B cell (primary cell): ENCODE measurements around the gene CDC42EP2. TPM values are rescaled to one million over a fixed set of nuclear protein-coding genes. Genes with fewer than 3 reads are reported as not detected.
"Not testable (repeated sequence)": the region's sequence is repeated elsewhere in the genome, so short reads cannot be mapped to it uniquely, and the experiment has no call there.

Experiments used
- ATAC-seq: fragments of 200-7000 bp; cut with Tn5 transposase; one replicate; pipeline ENCODE4 v1.10.0; 2021; ENCODE audit warnings: low read depth, mild to moderate bottlenecking, moderate number of reproducible peaks, moderate library complexity
- CTCF ChIA-PET: fragments of 350-600 bp; sonication (Branson Sonifier 250); formaldehyde crosslinking; loops from one replicate; lab custom pipeline; 2021; ENCODE audit warnings: antibody characterized with exemption, inconsistent platforms; lab: Charles Lee
- POLR2A ChIA-PET: fragments of 350-600 bp; sonication (Branson Sonifier 250); formaldehyde crosslinking; loops from one replicate; lab custom pipeline; 2021; ENCODE audit warnings: antibody characterized with exemption; lab: Charles Lee
- DNase-seq: peaks from one replicate; pipeline ENCODE4 v3.0.0; 2013
- H2AFZ ChIP-seq: 2 replicates; pipeline ENCODE4 v1.6.1; 2012; ENCODE audit warnings: mild to moderate bottlenecking, low read depth, low read length; ENCODE audit not compliant: insufficient read depth, poor library complexity, severe bottlenecking
- H3K27ac ChIP-seq, 2 donors: 1 replicate in 1 of 2; 2 replicates in 1 of 2; pipeline ENCODE4 v1.5.1; 2012 to 2013; ENCODE audit warnings: low read length in 2 of 2, mild to moderate bottlenecking in 2 of 2, moderate library complexity in 1 of 2
- H3K27me3 ChIP-seq, 4 experiments: fragments of 200-600 bp in 1 of 4; sonication (generic) in 1 of 4; replicated peaks in 1 of 4; 1 replicate in 2 of 4; 2 replicates in 2 of 4; pipeline versions ENCODE4 v1.6.1 to v1.7.0; 2013 to 2016; ENCODE audit warnings: low read length in 3 of 4, mild to moderate bottlenecking in 2 of 4, mixed read lengths in 1 of 4, moderate library complexity in 1 of 4; ENCODE audit not compliant: insufficient read depth in 4 of 4, control insufficient read depth in 3 of 4; ENCODE audit errors: control extremely low read depth in 1 of 4
- H3K36me3 ChIP-seq, 2 experiments: replicated peaks in 1 of 2; 1 replicate in 1 of 2; 2 replicates in 1 of 2; pipeline versions ENCODE4 v1.6.1 to v1.7.1; 2013; ENCODE audit warnings: low read length in 1 of 2; ENCODE audit not compliant: insufficient read depth in 2 of 2, control insufficient read depth in 1 of 2; ENCODE audit errors: control extremely low read depth in 1 of 2, extremely low read depth in 1 of 2
- H3K4me1 ChIP-seq, 2 donors: fragments of 200-600 bp in 1 of 2; sonication (generic) in 1 of 2; 1 replicate in 1 of 2; 2 replicates in 1 of 2; pipeline versions ENCODE4 v1.5.1 to v1.6.1; 2013 to 2017; ENCODE audit warnings: low read length in 2 of 2; ENCODE audit not compliant: control insufficient read depth in 2 of 2, insufficient read depth in 2 of 2
- H3K4me2 ChIP-seq: replicated peaks from 2 replicates; pipeline ENCODE3; 2012; ENCODE audit warnings: mild to moderate bottlenecking, low read depth, low read length; ENCODE audit not compliant: poor library complexity, severe bottlenecking
- H3K4me3 ChIP-seq, 5 experiments: fragments of 200-600 bp in 1 of 5; sonication (generic) in 1 of 5; 1 replicate in 3 of 5; 2 replicates in 2 of 5; pipeline versions ENCODE4 v1.5.1 to v1.7.0; 2011 to 2016; ENCODE audit warnings: low read length in 4 of 5, mild to moderate bottlenecking in 4 of 5, low read depth in 2 of 5, control low read depth in 1 of 5, moderate library complexity in 1 of 5; ENCODE audit not compliant: insufficient read depth in 1 of 5; ENCODE audit errors: control extremely low read depth in 1 of 5, extremely low read depth in 1 of 5
- H3K79me2 ChIP-seq: fragments of 200-600 bp; sonication (generic); one replicate; pipeline ENCODE4 v1.6.0; 2016; ENCODE audit warnings: low read length; ENCODE audit not compliant: control insufficient read depth, insufficient read depth
- H3K9ac ChIP-seq: fragments of 200-600 bp; sonication (generic); 2 replicates; pipeline ENCODE4 v1.6.1; 2017; ENCODE audit warnings: mild to moderate bottlenecking, low read length, moderate library complexity
- H3K9me3 ChIP-seq, 3 donors: one replicate each; pipeline versions ENCODE4 v1.6.1 to v1.7.1; 2013; ENCODE audit warnings: low read length in 2 of 3; ENCODE audit not compliant: control insufficient read depth in 2 of 3, insufficient read depth in 1 of 3; ENCODE audit errors: control extremely low read depth in 1 of 3
- H4K20me1 ChIP-seq: 2 replicates; pipeline ENCODE4 v1.6.0; 2012; ENCODE audit warnings: mild to moderate bottlenecking, low read length; ENCODE audit not compliant: insufficient read depth, control insufficient read depth, poor library complexity, severe bottlenecking
- H3K27ac Mint-ChIP-seq: one replicate; pipeline ENCODE4 v1.8.0; 2021; ENCODE audit warnings: mixed read lengths
- H3K27me3 Mint-ChIP-seq: one replicate; pipeline ENCODE4 v1.8.0; 2021; ENCODE audit warnings: mixed read lengths
- H3K4me1 Mint-ChIP-seq: one replicate; pipeline ENCODE4 v1.8.0; 2021; ENCODE audit warnings: mixed read lengths
- H3K4me3 Mint-ChIP-seq: one replicate; pipeline ENCODE4 v1.8.0; 2021; ENCODE audit warnings: mixed read lengths
- H3K9me3 Mint-ChIP-seq: one replicate; pipeline ENCODE4 v1.8.0; 2022; ENCODE audit warnings: mixed read lengths; ENCODE audit not compliant: insufficient read depth
- CTCF ChIP-seq: fragments of 200-600 bp; IDR thresholded peaks from one replicate; pipeline ENCODE4 v1.8.0; 2022; ENCODE audit warnings: antibody characterized with exemption, mild to moderate bottlenecking
- EZH2 ChIP-seq: IDR thresholded peaks from 2 replicates; pipeline ENCODE4 v1.6.1; 2012; ENCODE audit warnings: borderline replicate concordance, low read depth, mild to moderate bottlenecking, moderate library complexity, low read length; ENCODE audit not compliant: insufficient read depth, poor library complexity, severe bottlenecking
- WGBS: methylation state at CpG from one replicate; pipeline ENCODE4 v1.1.5; 2013; ENCODE audit warnings: missing lambda C conversion rate; ENCODE audit not compliant: insufficient coverage; 5-methylcytosine and 5-hydroxymethylcytosine counted together
- intact Hi-C: fragments of 100-400 bp; cut with micrococcal nuclease; formaldehyde crosslinking; loops from one replicate; pipeline ENCODE4 v1.10.0; 2022
- polyA plus RNA-seq: library from polyadenylated mRNA; depleted of rRNA; stranded (reverse); fragments of >200 nt; gene quantifications from 2 replicates; pipeline ENCODE4 v1.2.3, GENCODE V29; 2012
- total RNA-seq, 2 donors: library from RNA; stranded (reverse); fragments of 120-200 nt in 1 of 2; gene quantifications; 1 replicate in 1 of 2; 2 replicates in 1 of 2; pipeline versions ENCODE4 v1.2.3 to v1.2.4, GENCODE V29; 2013 to 2022

The CDC42EP2 gene
- total and polyA plus RNA-seq, 2 donors (not counting 1 experiment from before 2014, with no cell fraction given) = 0.69 to 1.1 TPM

GRCh38 chr11:65332591-65332990 lies 17.9 kb downstream of the CDC42EP2 start:
- H3K27me3 ChIP-seq, H3K4me3 Mint-ChIP-seq, DNase-seq, H3K9ac ChIP-seq, H3K4me3 ChIP-seq, H3K4me2 ChIP-seq, H3K27me3 Mint-ChIP-seq, ATAC-seq, H3K27ac Mint-ChIP-seq, H3K36me3 ChIP-seq, H3K27ac ChIP-seq, H3K9me3 Mint-ChIP-seq, H3K9me3 ChIP-seq, H2AFZ ChIP-seq: not testable (repeated sequence)
- peaks cover 30 to 35% of the 10 kb centered on the region in 2 donors for H3K4me1 ChIP-seq
- 99% methylated on average over 6 of the region's 9 CpGs for WGBS
- H3K4me1 Mint-ChIP-seq = peaks cover 31% of the 10 kb centered on the region
- POLR2A ChIA-PET = interaction anchor here (0.6 to 2.0 kb wide), 9 partner anchors 17 to 891 kb away, joined by 3 to 13 read pairs (median 5); partner anchors contain the start of gene CDC42EP2
- CTCF ChIA-PET = interaction anchor here (0.6 to 12.0 kb wide), 17 partner anchors 12 to 527 kb away, joined by 3 to 214 read pairs (median 5); partner anchors contain the start of genes CDC42EP2, MUS81 and TIGD3
- peaks cover 38% of the 10 kb centered on the region for H3K79me2 ChIP-seq
- intact Hi-C loops = loop anchor here (5.0 kb wide), 1 partner anchor 70 kb away; the partner anchor contains the start of gene POLA2
- peaks cover 30% of the 10 kb centered on the region for H4K20me1 ChIP-seq

- H3K4me1 Mint-ChIP-seq = peaks cover 38% of the 10 kb centered on the region
- Histone ChIP-seq H3K79me2 (peaks cover 60% of the 10 kb centered on the region), H4K20me1 (peaks cover 48% of the 10 kb centered on the region), H3K9ac (peak overlapping the region; percentile 94), H3K9me3 (no peaks in the 10 kb centered on the region), H3K4me1 (peaks cover 18 to 19% of the 10 kb centered on the region in 2 donors), H3K4me2 (peak overlapping the region; percentile 91), H2AFZ (peak overlapping the region; percentile 100), H3K27me3 (no peaks in the 10 kb centered on the region), H3K36me3 (peaks cover 4 to 17% of the 10 kb centered on the region in 2 experiments), H3K4me3 (peak overlapping the region; percentile 75 to 97 (median 92)), H3K27ac (peak overlapping the region in 1 of 2 donors; percentile 82)
- DNase-seq (no peak), ATAC-seq (no peak)
- WGBS = 28% methylated on average over 4 of the region's 5 CpGs
- H3K4me3 Mint-ChIP-seq = peak overlapping the region; percentile 99
- no peaks in the 10 kb centered on the region for H3K27me3 Mint-ChIP-seq
- ChIA-PET CTCF (interaction anchor here (0.7 to 12.0 kb wide), 5 partner anchors 15 to 177 kb away, joined by 3 to 214 read pairs (median 8); partner anchors contain the start of gene CDC42EP2), POLR2A (interaction anchor here (0.5 to 1.5 kb wide), 4 partner anchors 21 to 173 kb away, joined by 3 to 9 read pairs (median 6); no protein-coding TSS in a partner anchor)
- H3K9me3 Mint-ChIP-seq = no peaks in the 10 kb centered on the region
- intact Hi-C loops = loop anchor here (1.0 to 5.0 kb wide), 2 partner anchors 20 to 72 kb away; partner anchors contain the start of genes POLA2 and TIGD3
- H3K27ac Mint-ChIP-seq = peak overlapping the region; percentile 79
- TF ChIP-seq CTCF = no peak
- TF ChIP-seq EZH2 = no peak
Measured at GRCh38 chr11:65334696-65335295, 20.1 kb downstream of the CDC42EP2 start.
